ENCODE measurements around the gene CLSTN2. TPM values are rescaled to one million over a fixed set of nuclear protein-coding genes. Genes with fewer than 3 reads are reported as not detected.

The CLSTN2 gene
- total RNA-seq, 1 donor from 2014 or later: 80.9 TPM

GRCh38 chr3:140078343-140078742 is 143.4 kb downstream of the CLSTN2 start:
- no peak for FAIRE-seq
- H3K27me3 Mint-ChIP-seq (ENCODE audit: low read depth, unreplicated experiment): no peaks in the 10 kb centered on the region
- H3K9me3 Mint-ChIP-seq (ENCODE audit: unreplicated experiment): no peaks in the 10 kb centered on the region

GRCh38 chr3:140078940-140079339 is 144.0 kb downstream of the CLSTN2 start:
- Mint-ChIP-seq H3K27ac (ENCODE audit: unreplicated experiment) (peak overlapping the region; percentile 22), H3K36me3 (ENCODE audit: low read depth, unreplicated experiment) (peaks cover 10% of the 10 kb centered on the region), H3K27me3 (ENCODE audit: low read depth, unreplicated experiment) (no peaks in the 10 kb centered on the region), H3K9me3 (ENCODE audit: unreplicated experiment) (no peaks in the 10 kb centered on the region), H3K4me1 (ENCODE audit: low read depth, unreplicated experiment) (peaks cover 18% of the 10 kb centered on the region), H3K4me3 (ENCODE audit: unreplicated experiment) (no peak overlapping the region)
- no peaks in the 10 kb centered on the region for H3K27me3 ChIP-seq (ENCODE audit: insufficient read depth, low read length)
- no peaks in the 10 kb centered on the region for H3K36me3 ChIP-seq (ENCODE audit: insufficient read depth, low read length)
- H3K4me1 ChIP-seq (ENCODE audit: insufficient read depth, low read length): no peaks in the 10 kb centered on the region
- H2AFZ ChIP-seq (ENCODE audit: low read depth, low read length): no peak overlapping the region
- no peak overlapping the region for H3K9ac ChIP-seq (ENCODE audit: low read length)
- no peaks in the 10 kb centered on the region for H3K79me2 ChIP-seq (ENCODE audit: insufficient read depth, low read length)
- no peak for TF ChIP-seq EZH2 (IDR thresholded peaks at IDR 0.05; ENCODE audit: insufficient read depth, low read length)
- TF ChIP-seq CTCF (IDR thresholded peaks at IDR 0.05; ENCODE audit: insufficient read depth, low read depth, low read length): no peak
- no peaks in the 10 kb centered on the region for H4K20me1 ChIP-seq (ENCODE audit: insufficient read depth, low read length)
- no peaks in the 10 kb centered on the region for H3K9me3 ChIP-seq (ENCODE audit: insufficient read depth, low read depth, low read length)
- FAIRE-seq: no peak
- H3K27ac ChIP-seq (ENCODE audit: low read depth, low read length): no peak overlapping the region
- no peak overlapping the region for H3K4me2 ChIP-seq (ENCODE audit: low read length)
- peak; percentile 16 for DNase-seq (ENCODE audit: low read depth)
- H3K4me3 ChIP-seq (ENCODE audit: insufficient read depth, low read depth, low read length): no peak overlapping the region

More at GRCh38 chr3:140078343-140078742, 143.4 kb downstream of the CLSTN2 start:
- Mint-ChIP-seq H3K27ac (ENCODE audit: unreplicated experiment) (peak overlapping the region; percentile 22), H3K36me3 (ENCODE audit: low read depth, unreplicated experiment) (peaks cover 9% of the 10 kb centered on the region), H3K4me1 (ENCODE audit: low read depth, unreplicated experiment) (peaks cover 18% of the 10 kb centered on the region), H3K4me3 (ENCODE audit: unreplicated experiment) (no peak overlapping the region)
- no peak overlapping the region for H3K4me3 ChIP-seq (ENCODE audit: insufficient read depth, low read depth, low read length)
- H3K36me3 ChIP-seq (ENCODE audit: insufficient read depth, low read length): no peaks in the 10 kb centered on the region
- no peaks in the 10 kb centered on the region for H3K79me2 ChIP-seq (ENCODE audit: insufficient read depth, low read length)
- no peak overlapping the region for H2AFZ ChIP-seq (ENCODE audit: low read depth, low read length)
- no peak overlapping the region for H3K4me2 ChIP-seq (ENCODE audit: low read length)
- H3K27me3 ChIP-seq (ENCODE audit: insufficient read depth, low read length): no peaks in the 10 kb centered on the region
- no peak for DNase-seq (ENCODE audit: low read depth)
- no peak for TF ChIP-seq EZH2 (IDR thresholded peaks at IDR 0.05; ENCODE audit: insufficient read depth, low read length)
- no peak for TF ChIP-seq CTCF (IDR thresholded peaks at IDR 0.05; ENCODE audit: insufficient read depth, low read depth, low read length)
- H3K27ac ChIP-seq (ENCODE audit: low read depth, low read length): no peak overlapping the region
- H4K20me1 ChIP-seq (ENCODE audit: insufficient read depth, low read length): no peaks in the 10 kb centered on the region
- H3K4me1 ChIP-seq (ENCODE audit: insufficient read depth, low read length): no peaks in the 10 kb centered on the region
- H3K9me3 ChIP-seq (ENCODE audit: insufficient read depth, low read depth, low read length): no peaks in the 10 kb centered on the region
- H3K9ac ChIP-seq (ENCODE audit: low read length): no peak overlapping the region

- DNase-seq (ENCODE audit: low read depth) (no peak), FAIRE-seq (no peak)
- Mint-ChIP-seq H3K27me3 (ENCODE audit: low read depth, unreplicated experiment) (peaks cover 2% of the 10 kb centered on the region), H3K9me3 (ENCODE audit: unreplicated experiment) (no peaks in the 10 kb centered on the region), H3K4me1 (ENCODE audit: low read depth, unreplicated experiment) (peaks cover 7% of the 10 kb centered on the region), H3K27ac (ENCODE audit: unreplicated experiment) (no peak overlapping the region), H3K4me3 (ENCODE audit: unreplicated experiment) (no peak overlapping the region), H3K36me3 (ENCODE audit: low read depth, unreplicated experiment) (peaks cover 12% of the 10 kb centered on the region)
- Histone ChIP-seq H2AFZ (ENCODE audit: low read depth, low read length) (no peak overlapping the region), H4K20me1 (ENCODE audit: insufficient read depth, low read length) (no peaks in the 10 kb centered on the region), H3K27ac (ENCODE audit: low read depth, low read length) (no peak overlapping the region), H3K9me3 (ENCODE audit: insufficient read depth, low read depth, low read length) (no peaks in the 10 kb centered on the region), H3K79me2 (ENCODE audit: insufficient read depth, low read length) (no peaks in the 10 kb centered on the region), H3K4me3 (ENCODE audit: insufficient read depth, low read depth, low read length) (no peak overlapping the region), H3K9ac (ENCODE audit: low read length) (no peak overlapping the region), H3K4me2 (ENCODE audit: low read length) (no peak overlapping the region), H3K27me3 (ENCODE audit: insufficient read depth, low read length) (no peaks in the 10 kb centered on the region), H3K4me1 (ENCODE audit: insufficient read depth, low read length) (no peaks in the 10 kb centered on the region), H3K36me3 (ENCODE audit: insufficient read depth, low read length) (no peaks in the 10 kb centered on the region)
- TF ChIP-seq CTCF (IDR thresholded peaks at IDR 0.05; ENCODE audit: insufficient read depth, low read depth, low read length): no peak
- no peak for TF ChIP-seq EZH2 (IDR thresholded peaks at IDR 0.05; ENCODE audit: insufficient read depth, low read length)
Observed at GRCh38 chr3:140081887-140082286, 146.9 kb downstream of the CLSTN2 start.
